DOHH2 (cell line): ENCODE measurements around the gene G6PC2.

ENCODE experiments used
- CTCF ChIP-seq: fragments of 200-600 bp; sonication (generic); IDR thresholded peaks from one replicate; pipeline ENCODE4 v1.5.1; 2014; ENCODE audit warnings: antibody characterized with exemption, mild to moderate bottlenecking, low read depth, low read length; ENCODE audit not compliant: poor library complexity, severe bottlenecking
- EZH2phosphoT487 ChIP-seq: fragments of 200-600 bp; sonication (generic); IDR thresholded peaks from 2 replicates; pipeline ENCODE4 v1.6.1; 2017; ENCODE audit warnings: borderline replicate concordance, mild to moderate bottlenecking, antibody characterized with exemption, low read length, moderate library complexity, mixed read lengths

- no peak for TF ChIP-seq CTCF
- no peak for TF ChIP-seq EZH2phosphoT487
Observed at GRCh38 chr2:168934826-168935225, 33.7 kb downstream of the G6PC2 start.
